NT2/D1 (cell line): ENCODE data around the gene WNT2B.

ENCODE experiments used
- SUZ12 ChIP-seq: IDR thresholded peaks from 2 replicates; pipeline ENCODE4 v1.6.1; 2011; ENCODE audit not compliant: insufficient read length, insufficient read depth; ENCODE audit errors: extremely low read depth
- YY1 ChIP-seq: IDR thresholded peaks from 2 replicates; pipeline ENCODE4 v1.6.1; 2011; ENCODE audit not compliant: insufficient read length, insufficient read depth
- ZNF274 ChIP-seq: IDR thresholded peaks from 2 replicates; pipeline ENCODE4 v1.6.1; 2011; ENCODE audit warnings: mild to moderate bottlenecking, low read depth, low read length

GRCh38 chr1:112558634-112559033, 49.9 kb downstream of the WNT2B start:
- TF ChIP-seq SUZ12 (no peak), ZNF274 (no peak), YY1 (no peak)
